ENCODE results near the gene SIK1.
"Not testable (repeated sequence)": the region's sequence is repeated elsewhere in the genome, so short reads cannot be mapped to it uniquely, and the experiment has no call there.

The SIK1 gene

DNA sequence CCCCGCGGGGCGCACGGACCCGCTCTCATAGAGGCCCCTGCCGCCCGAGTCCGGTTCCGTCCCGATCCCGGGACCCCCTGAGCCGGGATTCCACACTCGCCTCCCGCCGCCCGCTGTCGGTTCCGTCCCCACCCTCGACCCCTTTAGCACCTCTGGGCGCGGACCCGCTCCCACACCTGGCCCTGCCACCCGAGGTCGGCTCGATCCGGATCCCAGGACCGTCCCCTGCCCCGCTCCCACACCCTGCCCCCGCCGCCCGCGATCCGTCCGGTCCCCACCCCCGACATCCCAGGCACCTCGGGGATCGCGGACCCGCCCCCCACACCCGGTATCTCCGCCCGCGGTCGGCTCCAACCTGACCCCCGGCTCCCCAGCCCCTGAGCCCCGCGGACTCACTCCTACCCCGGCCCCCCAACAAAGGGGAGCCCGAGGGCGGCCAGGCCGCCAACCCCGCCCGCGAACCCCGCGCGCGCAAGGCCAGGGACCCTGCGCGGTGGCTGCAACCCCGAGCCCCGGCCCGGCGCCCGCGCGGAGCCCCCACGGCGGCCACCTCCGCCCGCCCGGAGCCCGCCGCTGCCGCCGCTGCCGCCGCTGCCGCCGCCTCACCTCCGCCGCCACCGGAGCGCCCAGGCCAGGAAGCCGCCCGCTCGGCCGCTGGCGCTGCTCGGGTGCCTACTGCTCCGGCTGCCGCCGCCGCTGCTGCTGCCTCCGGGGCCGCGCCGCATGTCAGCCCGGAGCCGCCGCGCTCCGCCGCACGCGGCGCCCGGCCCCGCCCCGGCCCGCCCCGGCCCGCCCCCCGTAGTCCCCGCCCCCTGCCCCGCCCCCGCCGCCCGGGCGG, at the start of gene SIK1:
Gene SIK1 (minus strand): TSS at position 728 of the 838 bp plus-strand sequence. CDS start 953 bp downstream, outside the sequence.
- DNase-seq: not testable (repeated sequence)

DNA sequence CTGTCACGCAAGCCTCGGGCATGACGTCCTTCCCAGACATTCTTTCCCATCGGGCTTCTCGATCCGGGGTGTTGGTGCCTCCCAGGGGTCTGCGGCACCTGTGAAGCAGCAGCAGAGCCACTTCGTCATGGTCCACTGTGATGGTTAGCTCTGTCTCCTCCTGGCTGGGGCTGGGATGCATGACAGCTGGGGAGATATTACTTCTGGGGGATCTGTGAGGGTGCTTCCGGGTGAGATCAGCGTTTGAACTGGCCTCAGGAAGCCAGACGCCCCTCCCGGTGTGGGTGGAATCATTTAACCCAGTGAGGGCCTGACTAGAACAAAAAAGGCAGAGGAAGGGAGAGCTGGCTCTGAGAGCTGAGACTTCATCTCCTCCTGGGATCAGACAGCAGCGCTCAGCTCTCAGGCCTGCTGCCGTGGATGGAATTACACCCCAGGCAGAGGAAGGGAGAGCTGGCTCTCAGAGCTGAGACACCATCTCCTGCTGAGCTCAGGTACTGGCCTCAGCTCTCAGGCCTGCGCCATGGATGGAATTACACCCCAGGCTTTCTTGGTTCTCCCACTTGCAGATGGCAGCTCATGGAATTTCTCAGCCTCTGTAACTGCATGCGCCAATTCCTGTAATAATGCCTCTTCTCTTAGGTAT, 44.8 kb upstream of the SIK1 start:
- not testable (repeated sequence) for DNase-seq

DNA sequence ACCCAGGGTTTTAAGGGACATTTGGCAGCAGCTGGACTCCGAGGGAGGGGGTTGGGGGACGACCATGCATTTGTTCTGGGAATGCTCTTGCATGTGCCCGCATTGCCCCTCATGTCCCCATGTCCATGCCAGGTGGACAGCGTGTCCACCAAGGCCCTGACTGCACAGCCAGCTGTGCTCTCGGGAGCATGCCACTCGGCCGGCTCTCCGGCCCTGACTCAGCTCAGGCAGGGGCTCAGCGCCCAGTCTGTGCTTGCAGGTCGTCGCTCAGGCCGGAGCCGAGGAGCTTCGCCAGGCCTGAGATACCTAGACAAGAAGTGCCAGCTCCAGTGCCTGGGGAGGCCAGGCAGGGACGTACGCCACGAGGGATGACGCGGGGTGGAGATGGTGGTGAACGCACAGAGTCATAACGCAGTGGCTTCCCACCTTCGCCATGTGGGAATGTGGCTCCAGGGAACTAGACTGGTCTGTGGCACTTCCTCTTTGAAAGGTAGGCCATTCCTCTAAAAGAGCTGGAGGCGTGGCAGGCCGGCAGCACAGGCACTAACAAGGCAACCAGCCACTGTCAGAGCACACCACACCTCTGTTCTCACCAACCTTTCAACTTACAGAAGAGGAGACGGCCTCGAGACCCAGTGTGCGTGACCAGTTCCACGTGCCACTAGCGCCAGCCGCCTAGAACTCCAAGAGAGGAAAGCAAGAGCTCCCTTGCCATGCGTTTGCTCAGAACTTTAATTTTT, 43.0 kb upstream of the SIK1 start:
- not testable (repeated sequence) for DNase-seq

DNA sequence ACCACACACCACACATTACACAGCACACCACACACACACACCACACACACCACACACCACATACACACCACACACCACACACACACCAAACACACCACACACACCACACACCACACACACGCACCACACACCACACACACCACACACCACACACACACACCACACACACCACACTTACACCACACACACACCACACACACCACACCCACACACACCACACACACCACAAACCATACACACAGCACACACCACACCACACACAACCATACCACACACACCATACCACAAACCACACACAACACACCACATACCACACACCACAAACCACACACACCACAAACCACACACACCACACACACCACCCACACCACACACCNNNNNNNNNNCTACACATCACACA, 40.9 kb upstream of the SIK1 start:
- no peak for DNase-seq

DNA sequence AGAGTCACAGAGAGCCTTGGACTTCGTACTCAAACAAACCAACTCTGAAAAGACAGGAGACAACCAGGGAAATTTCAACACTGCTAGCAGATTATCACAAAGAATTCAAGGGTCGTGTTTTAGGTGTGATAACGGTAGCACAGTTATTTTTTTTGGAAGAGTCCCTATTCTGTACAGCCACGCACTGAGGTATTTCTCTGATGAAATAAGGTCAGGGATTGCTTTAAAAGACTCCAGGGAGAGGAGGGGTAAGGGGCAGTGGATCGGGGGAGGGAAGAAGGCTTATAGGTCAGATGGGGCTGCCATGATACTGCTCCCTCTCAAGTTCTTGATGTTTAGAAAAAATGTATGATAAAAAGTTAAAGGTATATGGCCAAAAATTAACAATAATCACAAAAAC, 38.2 kb upstream of the SIK1 start:
- DNase-seq: not testable (repeated sequence)

DNA sequence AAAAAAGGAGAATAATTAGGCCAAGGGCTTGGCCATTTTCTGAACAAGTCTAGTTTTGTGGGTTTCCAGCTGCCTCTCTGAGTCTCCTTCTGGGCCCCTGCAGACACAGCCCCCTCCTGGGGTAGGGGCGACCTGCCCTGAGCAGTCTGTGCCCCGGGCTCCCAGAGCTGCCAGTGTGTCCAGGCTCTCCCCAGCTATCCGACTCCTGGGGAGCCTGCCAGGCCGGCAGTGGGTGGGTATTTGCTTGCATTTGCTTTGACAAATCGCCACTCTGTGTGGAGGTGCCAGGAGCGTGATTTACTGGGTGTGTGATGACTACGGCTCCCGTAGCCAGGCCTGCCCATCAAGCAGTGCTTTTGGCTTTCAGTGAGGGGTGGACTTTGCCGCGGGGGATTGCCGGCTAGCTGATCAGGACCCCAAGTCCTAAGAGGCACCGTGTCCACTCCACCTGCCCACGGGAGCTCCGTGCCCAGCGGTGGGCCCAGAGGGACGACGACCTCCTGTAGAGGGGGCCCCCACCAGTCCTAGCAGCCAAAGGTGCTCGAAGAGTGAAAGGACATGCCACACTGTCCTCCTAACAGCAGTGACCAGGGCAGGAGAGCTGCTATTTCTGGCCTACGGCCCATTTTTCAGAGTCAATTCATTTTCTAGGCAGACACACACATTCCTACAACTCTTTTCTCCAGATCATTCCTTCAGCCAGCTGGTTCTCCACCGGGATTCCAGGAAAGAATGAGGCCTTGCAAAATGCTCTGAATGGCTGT, 36.7 kb upstream of the SIK1 start:
- not testable (repeated sequence) for DNase-seq

DNA sequence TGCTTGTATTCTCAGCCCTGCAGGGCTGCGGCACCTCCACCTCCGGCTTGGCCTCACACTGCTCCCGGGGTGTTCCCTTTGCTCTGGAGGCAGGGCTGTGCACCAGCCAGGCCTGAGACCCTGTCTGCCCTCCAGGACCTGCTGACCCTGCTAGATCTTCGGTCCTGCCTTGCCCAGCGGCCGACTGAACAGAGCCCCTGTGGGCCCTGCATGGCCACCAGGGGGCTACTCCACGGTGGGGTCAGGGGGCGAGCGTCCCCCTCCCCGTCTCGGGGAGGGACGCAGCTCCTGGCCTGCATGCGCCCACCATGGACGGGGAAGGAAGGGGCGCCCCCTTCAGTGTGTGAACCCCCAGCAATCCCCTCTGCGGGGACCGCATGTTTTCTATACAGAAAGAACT, 36.0 kb upstream of the SIK1 start:
- not testable (repeated sequence) for DNase-seq

DNA sequence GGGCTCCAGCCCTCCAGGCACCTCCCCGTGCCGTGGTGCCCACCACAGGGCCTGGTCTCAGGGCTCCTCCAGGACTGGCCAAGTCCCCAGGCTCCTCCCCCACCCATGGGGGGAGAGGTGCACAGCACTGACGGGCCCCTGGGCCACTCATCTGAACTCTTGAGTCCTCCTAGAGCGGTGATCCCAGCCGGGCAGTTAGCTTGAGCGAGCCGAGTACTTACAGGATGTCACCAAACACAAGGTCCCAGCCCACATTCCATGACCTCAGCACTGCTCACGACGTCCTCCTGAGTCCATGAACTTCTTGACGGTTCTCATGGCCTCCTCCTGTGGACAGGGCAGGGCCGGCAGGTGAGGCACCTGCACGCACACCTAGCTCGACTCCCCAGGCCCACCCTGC, 33.5 kb upstream of the SIK1 start:
- not testable (repeated sequence) for DNase-seq

DNA sequence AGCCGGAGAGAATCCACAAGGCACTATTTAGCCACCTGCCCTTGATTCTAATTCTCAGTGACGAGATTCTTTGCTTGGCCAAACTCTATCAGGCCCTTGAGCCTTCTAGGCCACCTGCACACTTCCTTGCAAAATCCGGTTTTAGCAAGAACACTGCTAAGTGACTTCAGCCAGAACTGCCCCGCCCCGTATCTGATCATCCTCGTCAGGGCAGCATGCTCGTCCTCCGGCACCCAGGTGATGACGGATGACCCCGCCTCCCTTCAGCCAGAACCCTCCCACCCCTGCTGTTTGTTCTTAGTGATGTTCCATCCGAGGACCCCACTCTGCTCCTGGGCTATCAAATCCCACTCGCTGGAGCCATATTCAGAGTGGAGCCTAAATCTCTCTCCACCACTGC, 32.1 kb upstream of the SIK1 start:
- DNase-seq: not testable (repeated sequence)

DNA sequence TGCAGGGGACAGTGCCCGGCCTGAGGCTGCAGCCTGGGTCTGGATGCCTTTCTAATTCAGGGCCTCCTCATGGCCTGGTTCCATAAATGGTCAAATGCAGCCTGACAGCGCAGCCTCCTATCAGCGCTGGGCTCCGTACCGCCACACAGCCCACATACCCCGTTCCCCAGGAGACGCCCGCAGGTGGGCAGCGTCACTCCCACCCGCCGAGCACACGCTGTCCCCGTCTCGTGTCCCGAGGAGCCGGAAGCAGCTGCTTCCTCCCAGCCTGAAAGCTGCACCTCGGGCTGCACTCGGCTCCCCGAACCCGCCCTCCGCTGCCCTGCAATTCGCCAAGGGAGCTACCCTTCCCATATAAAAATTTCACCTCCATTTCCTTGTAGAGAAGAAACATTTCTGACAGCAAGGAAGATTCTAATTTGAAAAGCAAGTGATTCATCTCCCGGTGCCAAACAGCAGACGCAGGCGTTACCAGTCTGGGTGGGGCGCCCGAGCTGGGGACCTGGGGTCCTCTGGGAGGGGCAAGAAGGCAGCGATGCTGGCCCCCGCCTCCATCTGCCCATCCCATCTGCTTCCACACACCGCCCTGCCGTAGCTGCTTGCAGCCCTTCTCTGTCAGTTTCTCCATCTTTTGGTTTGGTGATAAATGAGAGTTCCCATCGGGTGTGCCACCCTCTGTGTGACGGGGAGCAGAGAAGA, 29.8 kb upstream of the SIK1 start:
- DNase-seq: not testable (repeated sequence)

DNA sequence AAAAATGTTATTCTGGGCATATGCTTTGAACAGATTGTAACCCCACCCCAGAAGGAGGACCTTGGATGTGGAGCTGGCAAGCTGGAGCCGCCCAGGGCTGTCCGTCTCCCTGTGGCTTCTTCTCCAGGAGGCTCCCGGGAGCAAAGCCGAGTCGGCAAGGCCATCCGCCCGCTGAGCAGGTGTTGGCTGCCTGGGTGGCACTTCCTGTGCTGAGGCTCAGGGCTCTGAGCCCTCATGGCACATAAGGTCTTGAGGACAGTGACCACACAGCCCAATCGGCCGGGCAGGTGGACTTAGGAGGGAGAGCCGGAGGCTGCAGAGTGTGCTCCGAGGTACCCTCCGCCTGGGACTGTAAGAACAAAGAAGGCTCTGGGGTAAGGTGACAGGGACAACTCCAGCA, 28.8 kb upstream of the SIK1 start:
- DNase-seq: not testable (repeated sequence)

DNA sequence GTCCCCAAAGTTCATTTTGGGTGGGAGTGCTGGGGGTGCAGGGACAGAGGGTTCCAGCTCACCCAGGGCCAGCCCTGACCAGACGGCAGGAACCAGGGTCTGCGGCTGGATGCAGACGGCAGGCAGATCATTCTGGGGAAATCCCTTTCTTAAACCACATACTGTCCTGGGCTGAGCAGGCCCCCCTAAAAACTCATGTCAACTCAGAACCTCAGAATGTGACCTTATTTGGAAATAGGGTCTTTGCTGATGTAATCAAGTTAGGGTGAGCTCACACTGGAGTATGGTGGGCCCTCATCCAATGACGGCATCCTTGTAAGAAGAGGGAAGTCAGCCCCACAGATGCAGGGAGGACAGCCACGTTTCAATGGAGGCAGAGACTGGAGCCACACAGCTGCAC, 27.2 kb upstream of the SIK1 start:
- DNase-seq: not testable (repeated sequence)

DNA sequence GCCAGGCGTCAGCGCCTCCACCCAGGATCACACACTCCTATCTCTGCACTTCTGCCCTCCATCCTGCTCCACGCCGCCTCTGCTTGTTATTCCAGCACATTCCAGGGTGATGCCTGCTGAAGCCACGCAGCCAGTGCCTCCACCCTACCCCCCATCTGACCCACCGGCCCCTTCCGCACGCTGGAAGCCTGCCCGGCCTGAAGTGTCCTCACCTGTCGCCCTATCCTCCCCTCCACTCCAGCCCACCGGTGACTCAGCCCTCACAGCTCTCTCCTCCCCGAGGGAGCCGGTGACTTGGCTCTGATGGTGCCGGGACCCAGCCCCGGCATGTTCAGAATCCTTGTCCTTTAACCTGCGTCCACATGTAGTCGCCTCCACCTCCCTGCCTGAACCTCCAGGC, 24.9 kb upstream of the SIK1 start:
- DNase-seq: not testable (repeated sequence)

DNA sequence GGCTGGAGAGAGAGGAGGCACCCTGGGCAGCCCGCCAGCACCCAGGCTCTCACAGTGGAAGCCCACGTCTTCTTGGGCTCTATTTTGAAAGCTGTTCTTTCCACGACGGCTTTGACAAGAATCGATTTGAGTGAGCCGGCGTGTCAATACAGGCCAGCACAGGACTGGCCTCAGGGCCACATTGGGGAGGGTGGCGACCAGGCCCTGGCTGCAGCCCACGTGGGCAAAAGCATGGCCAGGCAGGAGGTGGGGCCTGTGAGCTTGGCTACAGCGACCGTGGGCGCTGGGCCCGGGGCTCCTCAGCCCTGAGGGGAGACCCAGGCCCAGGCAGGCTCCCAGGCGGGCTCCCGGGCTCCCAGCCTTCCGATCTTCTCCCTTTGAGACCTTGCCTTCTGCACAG, 23.4 kb upstream of the SIK1 start:
- not testable (repeated sequence) for DNase-seq

DNA sequence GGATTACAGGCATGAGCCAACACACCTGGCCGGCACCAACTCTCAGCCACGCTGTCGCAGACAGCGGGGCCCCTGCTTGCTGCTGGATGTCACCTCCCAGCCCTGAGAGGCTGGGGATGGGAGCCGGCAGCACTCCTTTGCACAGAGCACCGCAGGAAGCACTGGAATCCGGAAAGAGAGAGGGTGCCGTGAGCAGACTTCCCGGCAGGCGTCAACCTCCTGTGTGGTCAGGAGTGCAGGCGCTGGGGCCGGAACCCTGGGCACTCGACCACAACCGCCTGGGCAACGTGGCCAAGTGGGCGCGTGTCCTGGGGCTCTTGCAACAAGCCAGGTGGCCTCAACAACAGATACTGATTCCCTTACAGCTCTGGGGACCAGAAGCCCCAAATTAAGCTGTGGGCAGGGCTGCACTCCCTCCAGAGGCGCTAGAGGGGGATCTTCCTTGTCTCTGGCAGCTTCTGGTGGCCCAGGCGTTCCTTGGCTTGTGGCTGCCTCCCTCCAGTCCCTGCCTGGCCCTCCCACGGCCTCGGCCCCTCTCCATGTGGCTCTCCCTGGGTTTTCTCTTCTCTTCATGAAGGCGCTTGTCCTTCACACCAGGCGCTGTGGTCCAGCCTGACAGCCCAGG, 20.5 kb upstream of the SIK1 start:
- DNase-seq: not testable (repeated sequence)

DNA sequence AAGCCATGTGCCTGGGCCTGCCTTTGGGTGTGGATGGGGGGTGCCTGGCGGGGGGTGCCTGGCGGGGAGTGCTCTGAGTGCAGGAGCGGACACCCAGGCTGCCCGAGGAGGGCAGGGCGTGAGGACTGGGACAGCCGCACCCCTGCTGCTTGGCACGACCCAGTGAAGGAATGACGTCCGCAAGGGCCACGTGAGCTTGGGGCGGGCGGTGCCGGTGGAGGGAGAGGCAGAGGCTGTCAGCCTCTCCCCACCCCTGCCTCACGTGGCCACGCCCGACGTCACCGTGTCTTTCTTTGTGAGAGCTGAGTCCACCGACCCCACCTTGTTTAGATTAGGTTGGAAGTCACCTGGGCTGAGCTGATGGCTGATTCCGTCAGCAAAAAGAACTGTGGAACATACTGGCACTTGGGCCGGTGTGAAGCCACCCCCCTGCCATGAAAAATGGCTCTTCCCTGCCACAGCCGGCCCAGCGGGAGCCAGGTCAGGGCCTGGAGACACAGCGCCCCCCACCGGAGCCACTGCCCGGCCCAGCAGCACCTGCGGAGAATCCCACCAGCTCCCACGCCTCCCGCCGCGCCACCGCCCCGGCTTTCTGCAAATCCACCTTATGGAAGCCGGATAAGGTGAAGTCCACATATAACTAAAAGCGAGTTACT, 19.5 kb upstream of the SIK1 start:
- not testable (repeated sequence) for DNase-seq

DNA sequence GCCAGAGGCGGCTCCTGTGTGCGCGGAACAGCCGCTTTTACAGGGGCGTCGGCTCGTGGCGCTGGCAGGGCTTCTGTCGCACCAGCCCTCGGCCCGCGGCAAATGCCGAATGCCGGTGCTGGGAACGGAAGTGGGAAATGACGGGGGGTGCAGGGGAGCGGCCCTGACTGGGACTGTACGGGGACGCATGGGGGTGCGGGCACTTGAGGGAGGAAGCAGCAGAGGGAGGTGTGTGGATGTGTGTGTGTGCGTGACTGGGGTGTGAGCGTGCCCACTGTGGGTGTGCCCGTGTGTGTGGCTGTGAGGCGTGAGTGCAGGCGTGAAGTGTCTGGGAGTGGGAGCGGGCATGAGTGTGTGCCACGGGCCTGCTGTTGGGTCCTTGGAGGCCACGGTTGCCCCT, 17.6 kb upstream of the SIK1 start:
- not testable (repeated sequence) for DNase-seq

DNA sequence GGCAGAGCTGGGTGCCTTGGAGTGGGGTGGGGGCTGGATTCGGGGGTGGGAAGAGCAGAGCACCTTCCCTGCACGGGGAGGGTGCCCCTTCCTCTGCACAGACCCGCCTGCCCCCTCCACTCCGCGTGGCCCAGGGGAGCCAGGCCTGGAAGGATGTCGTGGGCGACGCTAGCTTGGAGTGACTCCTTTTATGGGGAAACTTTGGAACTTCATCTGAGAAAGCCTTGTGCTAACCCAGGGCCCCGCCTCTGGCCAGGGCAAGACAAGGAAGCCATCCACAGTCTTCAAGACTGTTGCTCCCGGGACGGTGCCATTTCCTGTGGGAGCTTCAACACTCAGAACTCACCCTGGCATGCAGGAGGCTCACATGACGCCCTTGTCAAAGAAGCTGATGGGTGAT, 15.6 kb upstream of the SIK1 start:
- DNase-seq: not testable (repeated sequence)

DNA sequence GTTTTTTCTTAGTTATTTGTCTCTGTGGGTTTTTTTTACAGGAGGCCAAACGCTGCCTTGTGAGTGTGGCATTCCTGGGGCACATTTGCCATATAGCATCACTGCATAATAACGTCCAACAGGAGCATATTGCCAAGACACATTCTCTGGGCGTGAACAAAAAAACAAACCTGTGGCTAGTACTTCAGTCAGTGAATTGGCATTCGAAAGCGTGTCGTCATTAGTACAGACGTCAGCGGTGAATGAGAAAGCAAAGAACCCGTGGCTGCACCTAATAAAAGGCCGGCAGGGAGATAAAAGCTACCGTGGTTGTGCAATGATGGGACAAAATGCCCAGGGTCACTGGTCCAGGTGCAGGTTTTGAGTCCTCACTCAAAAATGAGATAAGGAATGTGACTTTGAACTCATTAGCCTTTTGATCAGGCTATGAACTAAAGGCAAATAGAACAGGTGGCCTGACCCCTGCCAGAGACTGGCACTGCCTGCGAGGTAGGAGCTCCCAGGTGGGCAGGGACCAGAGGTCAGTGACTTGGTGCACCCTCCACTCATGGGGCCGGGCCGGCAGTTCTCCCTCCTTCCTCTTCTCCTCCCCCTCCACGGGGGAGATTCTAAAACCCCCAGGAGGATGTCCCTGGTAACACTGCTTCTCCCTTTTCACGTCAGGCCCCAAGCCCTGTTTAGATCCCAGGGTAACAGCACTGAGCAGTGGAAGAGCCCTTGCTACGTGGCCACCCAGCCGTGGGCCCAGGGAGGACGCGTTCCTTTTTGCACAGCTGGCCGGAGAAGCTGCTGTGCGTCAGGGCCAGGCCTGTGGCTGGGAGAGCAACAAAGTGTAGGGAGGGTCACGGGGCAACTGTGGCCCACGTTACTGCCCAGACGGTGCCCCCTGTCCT, 14.2 kb upstream of the SIK1 start:
- DNase-seq: not testable (repeated sequence)
